GM12878 (cell line): ENCODE results near the gene PPP6R2. TPM values are rescaled to one million over a fixed set of nuclear protein-coding genes. Genes with fewer than 3 reads are reported as not detected.

ENCODE experiments used
- ATAC-seq: fragments of 200-7000 bp; cut with Tn5 transposase; 3 replicates; pipeline ENCODE4 v1.9.1; 2020; ENCODE audit warnings: mild to moderate bottlenecking, moderate library complexity
- BruUV-seq: library from RNA; stranded (reverse); fragments of 400-500 nt; replicated peaks from 2 replicates; lab custom pipeline; 2021; lab: Mats Ljungman, UMichigan
- CTCF ChIA-PET: fragments of 300-600 bp; sonication (Branson Sonifier 250); formaldehyde crosslinking; extraction: SDS; loops from one replicate; lab custom pipeline; 2021; ENCODE audit warnings: inconsistent platforms; lab: Yijun Ruan, JAX
- POLR2A ChIA-PET: fragments of 350-600 bp; formaldehyde crosslinking; extraction: SDS; loops from one replicate; lab custom pipeline; 2021; ENCODE audit warnings: inconsistent platforms; lab: Charles Lee
- RAD21 ChIA-PET: fragments of 300-600 bp; sonication (Branson Sonifier 250); formaldehyde crosslinking; loops from one replicate; lab custom pipeline; 2023; ENCODE audit warnings: antibody characterized with exemption; ENCODE audit not compliant: unreplicated experiment; lab: Charles Lee
- SMC1A ChIA-PET: fragments of 300-600 bp; sonication (Branson Sonifier 250); formaldehyde crosslinking; loops from one replicate; lab custom pipeline; 2023; ENCODE audit not compliant: unreplicated experiment, uncharacterized antibody; lab: Charles Lee
- DNase-seq: peaks from one replicate; pipeline ENCODE4 v3.0.0-alpha.2; 2011; ENCODE audit warnings: low read depth, low spot score
- FAIRE-seq: peaks from 3 replicates; lab custom pipeline; 2011; peaks lifted over from hg19 to GRCh38; lab: Jason Lieb, UNC
- H2AFZ ChIP-seq: 2 replicates; pipeline ENCODE4 v1.6.0; 2011; ENCODE audit warnings: low read depth, low read length, control low read depth; ENCODE audit not compliant: control insufficient read depth
- H3K27ac ChIP-seq: 2 replicates; pipeline ENCODE4 v1.5.1; 2011; ENCODE audit warnings: control low read depth; ENCODE audit not compliant: control insufficient read depth, insufficient read depth
- H3K27me3 ChIP-seq, 2 experiments: replicated peaks in 1 of 2; 2 replicates each; pipeline versions ENCODE4 v1.6.0 to v1.6.1; 2011; ENCODE audit warnings: low read length in 1 of 2; ENCODE audit not compliant: control insufficient read depth in 2 of 2, insufficient read depth in 2 of 2
- H3K36me3 ChIP-seq, 2 experiments: 2 replicates each; pipeline ENCODE4 v1.5.1; 2011; ENCODE audit warnings: low read length in 1 of 2; ENCODE audit not compliant: control insufficient read depth in 2 of 2, insufficient read depth in 2 of 2
- H3K4me1 ChIP-seq: 2 replicates; pipeline ENCODE4 v1.6.1; 2011; ENCODE audit warnings: mild to moderate bottlenecking, low read length, moderate library complexity, mixed read lengths; ENCODE audit not compliant: control insufficient read depth, insufficient read depth
- H3K4me2 ChIP-seq: 2 replicates; pipeline ENCODE4 v1.6.0; 2011; ENCODE audit warnings: control low read depth; ENCODE audit not compliant: control insufficient read depth, insufficient read depth
- H3K4me3 ChIP-seq: fragments of 200-600 bp; sonication (generic); 2 replicates; pipeline ENCODE4 v1.5.1; 2016
- H3K79me2 ChIP-seq: 2 replicates; pipeline ENCODE4 v1.6.0; 2011; ENCODE audit warnings: low read length; ENCODE audit not compliant: control insufficient read depth, insufficient read depth
- H3K9ac ChIP-seq: 2 replicates; pipeline ENCODE4 v1.8.0; 2011; ENCODE audit warnings: low read length, control low read depth, mixed read lengths; ENCODE audit not compliant: control insufficient read depth, insufficient read depth
- H3K9me3 ChIP-seq: replicated peaks from 3 replicates; pipeline ENCODE4 v1.5.1; 2011; ENCODE audit warnings: mild to moderate bottlenecking, low read length; ENCODE audit not compliant: control insufficient read depth, insufficient read depth
- H4K20me1 ChIP-seq: 2 replicates; pipeline ENCODE4 v1.6.0; 2011; ENCODE audit not compliant: control insufficient read depth, insufficient read depth
- BCL11A ChIP-seq: IDR thresholded peaks from 2 replicates; pipeline ENCODE4 v1.6.1; 2011; ENCODE audit warnings: low read depth, low read length
- CBFB ChIP-seq: IDR thresholded peaks from 2 replicates; pipeline ENCODE4 v1.6.1; 2016; ENCODE audit warnings: antibody characterized with exemption, low read depth
- HDGF ChIP-seq: fragments of 450-650 bp; IDR thresholded peaks from 2 replicates; pipeline ENCODE4 v1.6.1; 2016; ENCODE audit warnings: antibody characterized with exemption
- NFIC ChIP-seq: IDR thresholded peaks from 2 replicates; pipeline ENCODE4 v1.6.1; 2012; ENCODE audit warnings: low read depth, mild to moderate bottlenecking, inconsistent platforms, low read length, moderate library complexity
- WGBS: methylation state at CpG from one replicate; pipeline ENCODE4 v1.1.6; 2016; ENCODE audit warnings: low lambda C conversion rate; ENCODE audit not compliant: insufficient replicate concordance, insufficient coverage; ENCODE audit errors: missing lambda C conversion rate; 5-methylcytosine and 5-hydroxymethylcytosine counted together
- in situ Hi-C: fragments of 300-500 bp; cut with MboI; formaldehyde crosslinking; loops from 9 replicates; pipeline ENCODE4 v1.14.3; 2018; ENCODE audit warnings: mixed read lengths
- intact Hi-C: fragments of 100-400 bp; cut with micrococcal nuclease; formaldehyde crosslinking; loops from one replicate; pipeline ENCODE4 v1.14.2; 2022; ENCODE audit not compliant: unreplicated experiment
- polyA plus RNA-seq, 11 experiments: library from polyadenylated mRNA; depleted of rRNA in 4 of 11; unstranded in 6 of 11; stranded (reverse) in 5 of 11; fragments of >200 nt; fragmentation: Nextera tagmentation in 4 of 11; fragmentation: Illumina TruSeq in 1 of 11; extraction: Ambion mirVana in 4 of 11; extraction: Trizol in 1 of 11; gene quantifications; 1 replicate in 1 of 11; 2 replicates in 10 of 11; pipeline versions ENCODE4 v1.2.1 to v1.2.3, GENCODE V29; 2011 to 2016; ENCODE audit warnings: inconsistent platforms in 2 of 11, missing spikeins in 2 of 11, low read depth in 1 of 11
- total RNA-seq, 4 experiments: library from RNA; depleted of rRNA in 3 of 4; stranded (reverse); fragments of >200 nt in 3 of 4; fragmentation: Illumina TruSeq in 1 of 4; extraction: Trizol in 1 of 4; gene quantifications; 2 replicates each; pipeline versions ENCODE4 v1.2.1 to v1.2.3, GENCODE V29; 2013 to 2021
- TF ChIP-seq, protein P1 (sequence below): fragments of 450-650 bp; IDR thresholded peaks from 2 replicates; pipeline ENCODE4 v1.6.1; 2018; ENCODE audit warnings: mild to moderate bottlenecking, low read depth, moderate library complexity; ENCODE audit not compliant: partially characterized antibody

The PPP6R2 gene
- total and polyA plus RNA-seq, 10 of the 15 experiments (the other 5 are each of a cell fraction or from before 2014, with no cell fraction given), result 0.29 to 52.6 (median 25.4) TPM

- Histone ChIP-seq H4K20me1 (no peaks in the 10 kb centered on the region), H3K36me3 (peaks cover 22 to 25% of the 10 kb centered on the region in 2 experiments; a peak in 3 of 4 replicates), H3K9ac (no peak overlapping the region), H3K27me3 (no peaks in the 10 kb centered on the region), H3K27ac (no peak overlapping the region), H3K9me3 (no peaks in the 10 kb centered on the region), H2AFZ (no peak overlapping the region), H3K4me3 (no peak overlapping the region), H3K4me1 (no peaks in the 10 kb centered on the region), H3K79me2 (no peaks in the 10 kb centered on the region), H3K4me2 (no peak overlapping the region)
- DNase-seq (no peak), FAIRE-seq (no peak), ATAC-seq (no peak)
- no TSS peak for BruUV-seq
- CTCF ChIA-PET, result interaction anchor here (0.5 kb wide), 1 partner anchor 111 kb away, joined by 3 read pairs; no protein-coding TSS in a partner anchor
- SMC1A ChIA-PET, result interaction anchor here (0.5 kb wide), 1 partner anchor 584 kb away, joined by 3 read pairs; no protein-coding TSS in a partner anchor
- in situ Hi-C loops, result no loop called here
- no peak for TF ChIP-seq NFIC
- TF ChIP-seq, protein P1, sequence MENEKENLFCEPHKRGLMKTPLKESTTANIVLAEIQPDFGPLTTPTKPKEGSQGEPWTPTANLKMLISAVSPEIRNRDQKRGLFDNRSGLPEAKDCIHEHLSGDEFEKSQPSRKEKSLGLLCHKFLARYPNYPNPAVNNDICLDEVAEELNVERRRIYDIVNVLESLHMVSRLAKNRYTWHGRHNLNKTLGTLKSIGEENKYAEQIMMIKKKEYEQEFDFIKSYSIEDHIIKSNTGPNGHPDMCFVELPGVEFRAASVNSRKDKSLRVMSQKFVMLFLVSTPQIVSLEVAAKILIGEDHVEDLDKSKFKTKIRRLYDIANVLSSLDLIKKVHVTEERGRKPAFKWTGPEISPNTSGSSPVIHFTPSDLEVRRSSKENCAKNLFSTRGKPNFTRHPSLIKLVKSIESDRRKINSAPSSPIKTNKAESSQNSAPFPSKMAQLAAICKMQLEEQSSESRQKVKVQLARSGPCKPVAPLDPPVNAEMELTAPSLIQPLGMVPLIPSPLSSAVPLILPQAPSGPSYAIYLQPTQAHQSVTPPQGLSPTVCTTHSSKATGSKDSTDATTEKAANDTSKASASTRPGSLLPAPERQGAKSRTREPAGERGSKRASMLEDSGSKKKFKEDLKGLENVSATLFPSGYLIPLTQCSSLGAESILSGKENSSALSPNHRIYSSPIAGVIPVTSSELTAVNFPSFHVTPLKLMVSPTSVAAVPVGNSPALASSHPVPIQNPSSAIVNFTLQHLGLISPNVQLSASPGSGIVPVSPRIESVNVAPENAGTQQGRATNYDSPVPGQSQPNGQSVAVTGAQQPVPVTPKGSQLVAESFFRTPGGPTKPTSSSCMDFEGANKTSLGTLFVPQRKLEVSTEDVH, result no peak
- TF ChIP-seq HDGF, result no peak
- no peak for TF ChIP-seq CBFB
- no peak for TF ChIP-seq BCL11A
- intact Hi-C loops, result no loop called here
- RAD21 ChIA-PET, result no interaction called here
- POLR2A ChIA-PET, result no interaction called here
- WGBS, result over 99% methylated on average over 21 of the region's 21 CpGs
These were observed 80.1 kb downstream of the PPP6R2 start for GRCh38 chr22:50422961-50423815.
